ENCODE measurements around the gene RIPK3.
A peak's percentile ranks its signal among the peaks of the same experiment; 100 is the strongest.

RIPK3 gene

GRCh38 chr14:24299255-24300191 is 40.3 kb downstream of the RIPK3 start, which contains the start of the genes DHRS1 and NOP9:
DHRS1 (minus strand) TSS chr14:24299780; CDS start chr14:24299106, 674 bp downstream.
NOP9 (plus strand) TSS chr14:24299850; CDS start chr14:24299955, 105 bp downstream.
- peak; percentile 92 for DNase-seq

- DNase-seq = no peak
Measured at GRCh38 chr14:24298892-24299254, 40.9 kb downstream of the RIPK3 start.

GRCh38 chr14:24297190-24297964 is 42.4 kb downstream of the RIPK3 start:
- DNase-seq = no peak

GRCh38 chr14:24296341-24297157 is 43.2 kb downstream of the RIPK3 start:
- peak; percentile 83 for DNase-seq

- DNase-seq = no peak
Measured at GRCh38 chr14:24293525-24293924, 46.3 kb downstream of the RIPK3 start.

GRCh38 chr14:24292118-24292807 is 47.5 kb downstream of the RIPK3 start:
- no peak for DNase-seq

- no peak for DNase-seq
Measured at GRCh38 chr14:24291446-24292117, 48.2 kb downstream of the RIPK3 start.

GRCh38 chr14:24290746-24291145 is 49.0 kb downstream of the RIPK3 start:
- no peak for DNase-seq

- DNase-seq = peak; percentile 68
Measured at GRCh38 chr14:24289649-24290280, 50.0 kb downstream of the RIPK3 start.

- no peak for DNase-seq
Measured at GRCh38 chr14:24286996-24287395, 52.8 kb downstream of the RIPK3 start.
